ENCODE data around the gene TMEM14C. TPM values are rescaled to one million over a fixed set of nuclear protein-coding genes. Genes with fewer than 3 reads are reported as not detected.
A peak's percentile ranks its signal among the peaks of the same experiment; 100 is the strongest.

Gene TMEM14C
- total and polyA plus RNA-seq, 2 experiments from 2014 or later: 123 to 232 TPM

DNA sequence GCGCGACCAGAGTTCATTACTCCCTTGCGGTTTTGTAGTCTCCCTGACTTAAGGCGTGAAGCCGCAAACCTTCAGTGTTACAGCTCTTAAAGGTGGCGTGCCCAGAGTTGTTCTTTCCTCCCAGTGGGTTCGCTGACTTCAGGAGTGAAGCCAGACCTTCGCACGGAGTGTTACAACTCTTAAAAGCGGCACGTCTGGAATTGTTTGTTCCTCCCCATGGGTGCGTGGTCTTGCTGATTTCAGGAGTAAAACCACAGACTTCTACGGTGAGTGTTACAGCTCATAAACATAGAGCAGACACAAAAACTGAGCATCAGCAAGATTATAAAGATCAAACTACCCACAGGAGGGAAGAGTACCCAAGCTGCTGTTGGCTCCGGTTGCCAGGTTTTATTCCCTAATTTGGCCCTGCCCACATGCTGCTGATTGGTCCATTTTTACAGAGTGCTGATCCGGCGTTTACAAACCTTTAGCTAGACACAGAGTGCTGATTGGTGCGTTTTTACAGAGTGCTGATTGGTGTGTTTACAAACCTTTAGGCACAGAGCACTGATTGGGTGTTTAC lies 10.4 kb downstream of the TMEM14C start:
- H3K4me1 ChIP-seq (ENCODE audit: insufficient read depth): no peaks in the 10 kb centered on the region
- H4K20me1 ChIP-seq (replicated peaks; ENCODE audit: insufficient read depth): no peaks in the 10 kb centered on the region
- Mint-ChIP-seq H3K4me1 (no peaks in the 10 kb centered on the region), H3K27ac (peak overlapping the region; percentile 56; the same call in 1 of the 2 replicates), H3K36me3 (ENCODE audit: low read depth) (peaks cover 42% of the 10 kb centered on the region), H3K4me3 (no peak overlapping the region), H3K9me3 (no peaks in the 10 kb centered on the region), H3K27me3 (ENCODE audit: insufficient read depth, low read depth, poor library complexity) (peaks cover 5% of the 10 kb centered on the region)
- ATAC-seq: peak; percentile 40
- no peaks in the 10 kb centered on the region for H3F3A ChIP-seq (replicated peaks; ENCODE audit: low read depth)
- no peak overlapping the region for H2AFZ ChIP-seq
- no peaks in the 10 kb centered on the region for H3K27me3 ChIP-seq (ENCODE audit: insufficient read depth)
- peak overlapping the region; percentile 68; the same call in 1 of the 2 replicates for H3K27ac ChIP-seq (ENCODE audit: low read depth)
- no peak overlapping the region for H3K4me3 ChIP-seq
- H3K9me2 ChIP-seq (ENCODE audit: insufficient read depth): no peaks in the 10 kb centered on the region
- peaks cover 10% of the 10 kb centered on the region; the same call in 1 of the 2 replicates for H3K36me3 ChIP-seq (ENCODE audit: insufficient read depth)
- H3K79me2 ChIP-seq (replicated peaks; ENCODE audit: insufficient read depth): no peaks in the 10 kb centered on the region; the same call in 1 of the 2 replicates
- TF ChIP-seq, protein P1, sequence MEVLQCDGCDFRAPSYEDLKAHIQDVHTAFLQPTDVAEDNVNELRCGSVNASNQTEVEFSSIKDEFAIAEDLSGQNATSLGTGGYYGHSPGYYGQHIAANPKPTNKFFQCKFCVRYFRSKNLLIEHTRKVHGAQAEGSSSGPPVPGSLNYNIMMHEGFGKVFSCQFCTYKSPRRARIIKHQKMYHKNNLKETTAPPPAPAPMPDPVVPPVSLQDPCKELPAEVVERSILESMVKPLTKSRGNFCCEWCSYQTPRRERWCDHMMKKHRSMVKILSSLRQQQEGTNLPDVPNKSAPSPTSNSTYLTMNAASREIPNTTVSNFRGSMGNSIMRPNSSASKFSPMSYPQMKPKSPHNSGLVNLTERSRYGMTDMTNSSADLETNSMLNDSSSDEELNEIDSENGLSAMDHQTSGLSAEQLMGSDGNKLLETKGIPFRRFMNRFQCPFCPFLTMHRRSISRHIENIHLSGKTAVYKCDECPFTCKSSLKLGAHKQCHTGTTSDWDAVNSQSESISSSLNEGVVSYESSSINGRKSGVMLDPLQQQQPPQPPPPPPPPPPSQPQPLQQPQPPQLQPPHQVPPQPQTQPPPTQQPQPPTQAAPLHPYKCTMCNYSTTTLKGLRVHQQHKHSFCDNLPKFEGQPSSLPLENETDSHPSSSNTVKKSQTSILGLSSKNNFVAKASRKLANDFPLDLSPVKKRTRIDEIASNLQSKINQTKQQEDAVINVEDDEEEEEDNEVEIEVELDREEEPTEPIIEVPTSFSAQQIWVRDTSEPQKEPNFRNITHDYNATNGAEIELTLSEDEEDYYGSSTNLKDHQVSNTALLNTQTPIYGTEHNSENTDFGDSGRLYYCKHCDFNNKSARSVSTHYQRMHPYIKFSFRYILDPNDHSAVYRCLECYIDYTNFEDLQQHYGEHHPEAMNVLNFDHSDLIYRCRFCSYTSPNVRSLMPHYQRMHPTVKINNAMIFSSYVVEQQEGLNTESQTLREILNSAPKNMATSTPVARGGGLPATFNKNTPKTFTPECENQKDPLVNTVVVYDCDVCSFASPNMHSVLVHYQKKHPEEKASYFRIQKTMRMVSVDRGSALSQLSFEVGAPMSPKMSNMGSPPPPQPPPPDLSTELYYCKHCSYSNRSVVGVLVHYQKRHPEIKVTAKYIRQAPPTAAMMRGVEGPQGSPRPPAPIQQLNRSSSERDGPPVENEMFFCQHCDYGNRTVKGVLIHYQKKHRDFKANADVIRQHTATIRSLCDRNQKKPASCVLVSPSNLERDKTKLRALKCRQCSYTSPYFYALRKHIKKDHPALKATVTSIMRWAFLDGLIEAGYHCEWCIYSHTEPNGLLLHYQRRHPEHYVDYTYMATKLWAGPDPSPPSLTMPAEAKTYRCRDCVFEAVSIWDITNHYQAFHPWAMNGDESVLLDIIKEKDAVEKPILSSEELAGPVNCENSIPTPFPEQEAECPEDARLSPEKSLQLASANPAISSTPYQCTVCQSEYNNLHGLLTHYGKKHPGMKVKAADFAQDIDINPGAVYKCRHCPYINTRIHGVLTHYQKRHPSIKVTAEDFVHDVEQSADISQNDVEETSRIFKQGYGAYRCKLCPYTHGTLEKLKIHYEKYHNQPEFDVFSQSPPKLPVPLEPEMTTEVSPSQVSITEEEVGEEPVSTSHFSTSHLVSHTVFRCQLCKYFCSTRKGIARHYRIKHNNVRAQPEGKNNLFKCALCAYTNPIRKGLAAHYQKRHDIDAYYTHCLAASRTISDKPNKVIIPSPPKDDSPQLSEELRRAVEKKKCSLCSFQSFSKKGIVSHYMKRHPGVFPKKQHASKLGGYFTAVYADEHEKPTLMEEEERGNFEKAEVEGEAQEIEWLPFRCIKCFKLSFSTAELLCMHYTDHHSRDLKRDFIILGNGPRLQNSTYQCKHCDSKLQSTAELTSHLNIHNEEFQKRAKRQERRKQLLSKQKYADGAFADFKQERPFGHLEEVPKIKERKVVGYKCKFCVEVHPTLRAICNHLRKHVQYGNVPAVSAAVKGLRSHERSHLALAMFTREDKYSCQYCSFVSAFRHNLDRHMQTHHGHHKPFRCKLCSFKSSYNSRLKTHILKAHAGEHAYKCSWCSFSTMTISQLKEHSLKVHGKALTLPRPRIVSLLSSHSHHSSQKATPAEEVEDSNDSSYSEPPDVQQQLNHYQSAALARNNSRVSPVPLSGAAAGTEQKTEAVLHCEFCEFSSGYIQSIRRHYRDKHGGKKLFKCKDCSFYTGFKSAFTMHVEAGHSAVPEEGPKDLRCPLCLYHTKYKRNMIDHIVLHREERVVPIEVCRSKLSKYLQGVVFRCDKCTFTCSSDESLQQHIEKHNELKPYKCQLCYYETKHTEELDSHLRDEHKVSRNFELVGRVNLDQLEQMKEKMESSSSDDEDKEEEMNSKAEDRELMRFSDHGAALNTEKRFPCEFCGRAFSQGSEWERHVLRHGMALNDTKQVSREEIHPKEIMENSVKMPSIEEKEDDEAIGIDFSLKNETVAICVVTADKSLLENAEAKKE (CRISPR knock-in tag; IDR thresholded peaks at IDR 0.05): no peak
- TF ChIP-seq, protein P2, sequence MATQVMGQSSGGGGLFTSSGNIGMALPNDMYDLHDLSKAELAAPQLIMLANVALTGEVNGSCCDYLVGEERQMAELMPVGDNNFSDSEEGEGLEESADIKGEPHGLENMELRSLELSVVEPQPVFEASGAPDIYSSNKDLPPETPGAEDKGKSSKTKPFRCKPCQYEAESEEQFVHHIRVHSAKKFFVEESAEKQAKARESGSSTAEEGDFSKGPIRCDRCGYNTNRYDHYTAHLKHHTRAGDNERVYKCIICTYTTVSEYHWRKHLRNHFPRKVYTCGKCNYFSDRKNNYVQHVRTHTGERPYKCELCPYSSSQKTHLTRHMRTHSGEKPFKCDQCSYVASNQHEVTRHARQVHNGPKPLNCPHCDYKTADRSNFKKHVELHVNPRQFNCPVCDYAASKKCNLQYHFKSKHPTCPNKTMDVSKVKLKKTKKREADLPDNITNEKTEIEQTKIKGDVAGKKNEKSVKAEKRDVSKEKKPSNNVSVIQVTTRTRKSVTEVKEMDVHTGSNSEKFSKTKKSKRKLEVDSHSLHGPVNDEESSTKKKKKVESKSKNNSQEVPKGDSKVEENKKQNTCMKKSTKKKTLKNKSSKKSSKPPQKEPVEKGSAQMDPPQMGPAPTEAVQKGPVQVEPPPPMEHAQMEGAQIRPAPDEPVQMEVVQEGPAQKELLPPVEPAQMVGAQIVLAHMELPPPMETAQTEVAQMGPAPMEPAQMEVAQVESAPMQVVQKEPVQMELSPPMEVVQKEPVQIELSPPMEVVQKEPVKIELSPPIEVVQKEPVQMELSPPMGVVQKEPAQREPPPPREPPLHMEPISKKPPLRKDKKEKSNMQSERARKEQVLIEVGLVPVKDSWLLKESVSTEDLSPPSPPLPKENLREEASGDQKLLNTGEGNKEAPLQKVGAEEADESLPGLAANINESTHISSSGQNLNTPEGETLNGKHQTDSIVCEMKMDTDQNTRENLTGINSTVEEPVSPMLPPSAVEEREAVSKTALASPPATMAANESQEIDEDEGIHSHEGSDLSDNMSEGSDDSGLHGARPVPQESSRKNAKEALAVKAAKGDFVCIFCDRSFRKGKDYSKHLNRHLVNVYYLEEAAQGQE (IDR thresholded peaks at IDR 0.05; ENCODE audit: unreplicated experiment): no peak
- TF ChIP-seq EZH2phosphoT487 (IDR thresholded peaks at IDR 0.05; ENCODE audit: unreplicated experiment) (no peak), ZNF331 (CRISPR knock-in tag; IDR thresholded peaks at IDR 0.05; ENCODE audit: low read depth) (no peak), JUNB (IDR thresholded peaks at IDR 0.05; ENCODE audit: unreplicated experiment) (no peak), STAT1 (IDR thresholded peaks at IDR 0.05; ENCODE audit: unreplicated experiment) (no peak), POLR2AphosphoS5 (IDR thresholded peaks at IDR 0.05; ENCODE audit: low read depth) (no peak), ZNF114 (CRISPR knock-in tag; IDR thresholded peaks at IDR 0.05) (no peak)
- TF ChIP-seq, protein P3, sequence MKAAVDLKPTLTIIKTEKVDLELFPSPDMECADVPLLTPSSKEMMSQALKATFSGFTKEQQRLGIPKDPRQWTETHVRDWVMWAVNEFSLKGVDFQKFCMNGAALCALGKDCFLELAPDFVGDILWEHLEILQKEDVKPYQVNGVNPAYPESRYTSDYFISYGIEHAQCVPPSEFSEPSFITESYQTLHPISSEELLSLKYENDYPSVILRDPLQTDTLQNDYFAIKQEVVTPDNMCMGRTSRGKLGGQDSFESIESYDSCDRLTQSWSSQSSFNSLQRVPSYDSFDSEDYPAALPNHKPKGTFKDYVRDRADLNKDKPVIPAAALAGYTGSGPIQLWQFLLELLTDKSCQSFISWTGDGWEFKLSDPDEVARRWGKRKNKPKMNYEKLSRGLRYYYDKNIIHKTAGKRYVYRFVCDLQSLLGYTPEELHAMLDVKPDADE (IDR thresholded peaks at IDR 0.05): no peak
- TF ChIP-seq, protein P4, sequence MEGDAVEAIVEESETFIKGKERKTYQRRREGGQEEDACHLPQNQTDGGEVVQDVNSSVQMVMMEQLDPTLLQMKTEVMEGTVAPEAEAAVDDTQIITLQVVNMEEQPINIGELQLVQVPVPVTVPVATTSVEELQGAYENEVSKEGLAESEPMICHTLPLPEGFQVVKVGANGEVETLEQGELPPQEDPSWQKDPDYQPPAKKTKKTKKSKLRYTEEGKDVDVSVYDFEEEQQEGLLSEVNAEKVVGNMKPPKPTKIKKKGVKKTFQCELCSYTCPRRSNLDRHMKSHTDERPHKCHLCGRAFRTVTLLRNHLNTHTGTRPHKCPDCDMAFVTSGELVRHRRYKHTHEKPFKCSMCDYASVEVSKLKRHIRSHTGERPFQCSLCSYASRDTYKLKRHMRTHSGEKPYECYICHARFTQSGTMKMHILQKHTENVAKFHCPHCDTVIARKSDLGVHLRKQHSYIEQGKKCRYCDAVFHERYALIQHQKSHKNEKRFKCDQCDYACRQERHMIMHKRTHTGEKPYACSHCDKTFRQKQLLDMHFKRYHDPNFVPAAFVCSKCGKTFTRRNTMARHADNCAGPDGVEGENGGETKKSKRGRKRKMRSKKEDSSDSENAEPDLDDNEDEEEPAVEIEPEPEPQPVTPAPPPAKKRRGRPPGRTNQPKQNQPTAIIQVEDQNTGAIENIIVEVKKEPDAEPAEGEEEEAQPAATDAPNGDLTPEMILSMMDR (conservative IDR thresholded peaks at IDR 0.05; ENCODE audit: low read depth in 2 of 2): no peak
- DNase-seq (ENCODE audit: low spot score): peak; percentile 32
- H3K4me2 ChIP-seq: no peak overlapping the region

Measured in GM23338 (cell line).